HL-60 (cell line): ENCODE measurements around the gene SDK1.

ENCODE experiments used
- CTCF ChIP-seq: IDR thresholded peaks from one replicate; pipeline ENCODE4 v1.5.1; 2011; ENCODE audit warnings: low read length, control low read depth, inconsistent platforms; ENCODE audit not compliant: insufficient read depth
- GABPA ChIP-seq: IDR thresholded peaks from 2 replicates; pipeline ENCODE4 v1.6.1; 2012; ENCODE audit warnings: low read depth
- POLR2AphosphoS5 ChIP-seq: IDR thresholded peaks from 2 replicates; pipeline ENCODE4 v1.6.1; 2012; ENCODE audit warnings: low read depth
- REST ChIP-seq: IDR thresholded peaks from 2 replicates; pipeline ENCODE4 v1.6.1; 2012; ENCODE audit warnings: low read depth; ENCODE audit not compliant: insufficient replicate concordance
- SPI1 ChIP-seq: IDR thresholded peaks from 2 replicates; pipeline ENCODE4 v1.6.1; 2012; ENCODE audit warnings: low read depth, mild to moderate bottlenecking, borderline replicate concordance

GRCh38 chr7:3333861-3334260 is 32.8 kb downstream of the SDK1 start:
- TF ChIP-seq CTCF, result no peak
- no peak for TF ChIP-seq POLR2AphosphoS5
- TF ChIP-seq GABPA, result no peak
- no peak for TF ChIP-seq REST
- TF ChIP-seq SPI1, result no peak
